D721Med (cell line): Measurements from ENCODE around the gene HSF5.

Experiments
- DNase-seq: peaks from one replicate; pipeline ENCODE4 v3.0.0; 2011; ENCODE audit warnings: low spot score; ENCODE audit not compliant: insufficient read length
- FAIRE-seq: peaks from 2 replicates; lab custom pipeline; 2011; peaks lifted over from hg19 to GRCh38; lab: Jason Lieb, UNC
- CTCF ChIP-seq: IDR thresholded peaks from 2 replicates; pipeline ENCODE4 v1.5.1; 2012; ENCODE audit warnings: mild to moderate bottlenecking, control low read depth; ENCODE audit not compliant: insufficient read depth; ENCODE audit errors: missing control alignments

HSF5 gene, protein sequence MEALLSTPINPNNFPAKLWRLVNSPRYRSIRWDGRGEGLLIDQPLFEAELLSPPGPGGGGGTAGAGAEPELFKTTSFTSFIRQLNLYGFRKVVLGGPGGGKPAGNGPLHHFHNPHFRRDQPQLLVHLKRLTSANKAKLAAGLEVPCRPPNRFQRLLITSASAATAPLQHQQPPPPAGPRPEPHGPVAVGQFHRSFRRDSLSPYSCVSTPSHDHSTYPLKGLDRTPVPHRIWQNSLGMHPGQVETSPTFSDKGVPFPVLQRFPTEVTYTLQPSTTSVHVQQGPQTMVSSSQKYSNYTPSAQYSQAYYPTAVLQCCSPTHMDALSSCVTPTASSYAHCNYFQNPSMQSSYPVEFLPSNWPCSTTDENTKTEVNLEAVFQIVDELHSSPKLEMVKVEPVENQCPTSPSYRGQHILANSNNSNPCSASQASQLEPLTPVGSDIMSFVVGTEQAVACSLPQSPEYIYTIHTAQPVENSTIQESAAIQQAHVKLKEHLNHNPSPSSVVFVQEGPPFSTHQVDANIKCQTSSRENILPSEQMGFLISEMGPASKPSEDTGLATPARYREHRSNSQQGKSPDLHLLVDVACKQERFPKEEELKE

GRCh38 chr17:58487589-58488427 is at the start of gene HSF5:
Gene HSF5 (minus strand): TSS chr17:58488408. CDS start chr17:58488274, 134 bp downstream.
- TF ChIP-seq CTCF = no peak
- FAIRE-seq = no peak

DNA sequence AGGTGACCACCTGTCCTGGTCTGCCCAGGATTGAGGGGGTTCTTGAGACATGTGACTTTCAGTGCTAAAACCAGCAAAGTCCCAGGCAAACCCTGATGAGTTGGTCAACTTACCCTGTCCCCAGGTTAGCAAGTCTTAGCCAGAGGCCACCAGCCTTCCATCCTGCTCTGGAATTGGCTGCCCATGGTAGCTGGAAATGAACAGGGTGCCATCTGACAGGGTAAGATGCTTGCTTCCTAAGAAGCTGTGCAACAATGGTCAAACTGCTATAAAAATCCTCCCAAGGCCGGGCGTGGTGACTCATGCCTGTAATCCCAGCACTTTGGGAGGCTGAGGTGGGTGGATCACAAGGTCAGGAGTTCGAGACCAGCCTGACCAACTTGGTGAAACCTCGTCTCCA is 49.1 kb upstream of the HSF5 start:
- TF ChIP-seq CTCF = no peak
- no peak for FAIRE-seq
- no peak for DNase-seq

More at GRCh38 chr17:58487589-58488427, at the start of gene HSF5:
- no peak for DNase-seq

GRCh38 chr17:58536542-58536941 is 48.3 kb upstream of the HSF5 start:
- FAIRE-seq (no peak), DNase-seq (no peak)
- TF ChIP-seq CTCF = no peak

GRCh38 chr17:58535431-58535830 is 47.2 kb upstream of the HSF5 start:
- FAIRE-seq (no peak), DNase-seq (no peak)
- no peak for TF ChIP-seq CTCF

DNA sequence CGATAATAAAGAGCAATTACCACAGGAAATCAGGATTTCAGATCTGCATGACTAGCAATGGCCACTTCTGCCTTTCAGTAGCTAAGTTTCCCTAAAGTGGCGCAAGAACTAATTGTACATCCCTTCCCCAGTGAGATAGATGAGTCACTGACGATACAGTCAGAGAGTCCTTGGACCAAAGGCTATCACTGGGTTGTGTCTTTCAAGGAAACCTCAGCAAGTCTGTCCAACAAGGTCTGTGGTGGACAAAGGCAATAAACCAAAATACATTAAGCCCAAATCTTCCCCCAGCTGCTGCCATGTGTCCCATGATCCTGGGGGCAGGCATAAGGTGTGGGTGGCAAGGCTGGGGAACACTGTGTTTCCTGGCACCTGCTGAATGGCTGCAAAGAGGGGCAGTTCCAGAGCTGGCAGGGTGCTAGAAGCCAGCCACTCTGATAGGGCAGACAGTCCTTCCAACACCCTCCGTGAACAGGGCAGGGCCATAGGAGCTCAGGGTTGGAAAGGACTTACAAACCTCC is 46.8 kb upstream of the HSF5 start:
- TF ChIP-seq CTCF = no peak
- FAIRE-seq (no peak), DNase-seq (no peak)

- no peak for DNase-seq
- no peak for FAIRE-seq
- TF ChIP-seq CTCF = no peak
Measured at GRCh38 chr17:58534331-58534730, 46.1 kb upstream of the HSF5 start.
